Occipital lobe (tissue), 2 donors: ENCODE measurements around the gene TOMM40. TPM values are rescaled to one million over a fixed set of nuclear protein-coding genes. Genes with fewer than 3 reads are reported as not detected.
"Not testable (repeated sequence)": the region's sequence is repeated elsewhere in the genome, so short reads cannot be mapped to it uniquely, and the experiment has no call there.

Source experiments
- DNase-seq: peaks from one replicate; lab custom pipeline; 2025; lab: John Stamatoyannopoulos, UW
- total RNA-seq: library from RNA; depleted of rRNA; stranded (reverse); fragments of >200 nt; gene quantifications from one replicate; pipeline ENCODE4 v1.2.3, GENCODE V29; 2014

Gene TOMM40
- total RNA-seq, 1 donor from 2014 or later = 23.1 TPM

GRCh38 chr19:44897835-44898234 is 6.8 kb downstream of the TOMM40 start:
- DNase-seq = no peak

DNA sequence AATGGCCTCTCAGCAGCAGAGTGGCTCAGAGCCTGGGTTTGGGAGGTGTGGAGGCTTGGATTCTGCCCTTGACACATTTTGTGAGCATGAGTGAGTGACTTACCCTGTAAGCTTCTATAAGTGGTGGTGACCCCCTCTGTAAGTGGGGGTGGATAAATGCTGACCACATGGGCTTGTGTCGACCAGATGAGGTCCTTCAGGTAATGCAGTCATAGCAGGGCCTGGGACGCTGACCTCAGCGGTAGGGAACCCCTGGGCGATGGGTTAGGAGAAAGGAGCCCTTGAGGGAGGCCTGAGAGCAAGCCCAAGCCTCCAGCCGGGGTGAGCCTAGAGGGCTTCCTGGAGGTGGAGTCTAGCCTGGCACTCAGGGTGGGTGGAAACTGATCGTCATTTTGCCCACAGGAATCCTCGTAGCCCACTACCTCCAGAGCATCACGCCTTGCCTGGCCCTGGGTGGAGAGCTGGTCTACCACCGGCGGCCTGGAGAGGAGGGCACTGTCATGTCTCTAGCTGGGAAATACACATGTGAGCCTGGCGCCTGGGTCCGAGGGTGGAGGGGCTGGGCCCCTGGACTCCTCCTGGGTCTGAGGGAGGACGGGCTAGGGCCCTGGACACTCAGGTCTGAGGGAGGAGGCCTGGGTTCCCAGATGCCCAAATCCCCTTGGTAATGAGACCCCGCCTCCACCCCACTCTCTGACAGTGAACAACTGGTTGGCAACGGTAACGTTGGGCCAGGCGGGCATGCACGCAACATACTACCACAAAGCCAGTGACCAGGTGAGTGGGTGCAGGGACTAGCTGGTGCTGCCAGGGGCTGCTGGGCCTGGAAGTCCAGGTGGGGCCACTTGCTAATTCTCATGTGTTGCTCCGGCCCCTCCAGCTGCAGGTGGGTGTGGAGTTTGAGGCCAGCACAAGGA is 9.5 kb downstream of the TOMM40 start:
- no peak for DNase-seq

- no peak for DNase-seq
Observed at GRCh38 chr19:44903216-44903601, 12.2 kb downstream of the TOMM40 start.

GRCh38 chr19:44903602-44904425 is 12.8 kb downstream of the TOMM40 start:
- no peak for DNase-seq

- DNase-seq = no peak
Observed at GRCh38 chr19:44904426-44904994, 13.5 kb downstream of the TOMM40 start.

DNA sequence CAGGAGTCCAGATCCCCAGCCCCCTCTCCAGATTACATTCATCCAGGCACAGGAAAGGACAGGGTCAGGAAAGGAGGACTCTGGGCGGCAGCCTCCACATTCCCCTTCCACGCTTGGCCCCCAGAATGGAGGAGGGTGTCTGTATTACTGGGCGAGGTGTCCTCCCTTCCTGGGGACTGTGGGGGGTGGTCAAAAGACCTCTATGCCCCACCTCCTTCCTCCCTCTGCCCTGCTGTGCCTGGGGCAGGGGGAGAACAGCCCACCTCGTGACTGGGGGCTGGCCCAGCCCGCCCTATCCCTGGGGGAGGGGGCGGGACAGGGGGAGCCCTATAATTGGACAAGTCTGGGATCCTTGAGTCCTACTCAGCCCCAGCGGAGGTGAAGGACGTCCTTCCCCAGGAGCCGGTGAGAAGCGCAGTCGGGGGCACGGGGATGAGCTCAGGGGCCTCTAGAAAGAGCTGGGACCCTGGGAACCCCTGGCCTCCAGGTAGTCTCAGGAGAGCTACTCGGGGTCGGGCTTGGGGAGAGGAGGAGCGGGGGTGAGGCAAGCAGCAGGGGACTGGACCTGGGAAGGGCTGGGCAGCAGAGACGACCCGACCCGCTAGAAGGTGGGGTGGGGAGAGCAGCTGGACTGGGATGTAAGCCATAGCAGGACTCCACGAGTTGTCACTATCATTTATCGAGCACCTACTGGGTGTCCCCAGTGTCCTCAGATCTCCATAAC is 14.5 kb downstream of the TOMM40 start, which contains the start of gene APOE:
APOE (plus strand) TSS at position 360 of the 724 bp plus-strand sequence. CDS start 829 bp downstream, outside the sequence.
- DNase-seq = no peak

DNA sequence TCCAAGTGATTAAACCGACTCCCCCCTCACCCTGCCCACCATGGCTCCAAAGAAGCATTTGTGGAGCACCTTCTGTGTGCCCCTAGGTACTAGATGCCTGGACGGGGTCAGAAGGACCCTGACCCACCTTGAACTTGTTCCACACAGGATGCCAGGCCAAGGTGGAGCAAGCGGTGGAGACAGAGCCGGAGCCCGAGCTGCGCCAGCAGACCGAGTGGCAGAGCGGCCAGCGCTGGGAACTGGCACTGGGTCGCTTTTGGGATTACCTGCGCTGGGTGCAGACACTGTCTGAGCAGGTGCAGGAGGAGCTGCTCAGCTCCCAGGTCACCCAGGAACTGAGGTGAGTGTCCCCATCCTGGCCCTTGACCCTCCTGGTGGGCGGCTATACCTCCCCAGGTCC is 16.6 kb downstream of the TOMM40 start:
- DNase-seq = no peak

DNA sequence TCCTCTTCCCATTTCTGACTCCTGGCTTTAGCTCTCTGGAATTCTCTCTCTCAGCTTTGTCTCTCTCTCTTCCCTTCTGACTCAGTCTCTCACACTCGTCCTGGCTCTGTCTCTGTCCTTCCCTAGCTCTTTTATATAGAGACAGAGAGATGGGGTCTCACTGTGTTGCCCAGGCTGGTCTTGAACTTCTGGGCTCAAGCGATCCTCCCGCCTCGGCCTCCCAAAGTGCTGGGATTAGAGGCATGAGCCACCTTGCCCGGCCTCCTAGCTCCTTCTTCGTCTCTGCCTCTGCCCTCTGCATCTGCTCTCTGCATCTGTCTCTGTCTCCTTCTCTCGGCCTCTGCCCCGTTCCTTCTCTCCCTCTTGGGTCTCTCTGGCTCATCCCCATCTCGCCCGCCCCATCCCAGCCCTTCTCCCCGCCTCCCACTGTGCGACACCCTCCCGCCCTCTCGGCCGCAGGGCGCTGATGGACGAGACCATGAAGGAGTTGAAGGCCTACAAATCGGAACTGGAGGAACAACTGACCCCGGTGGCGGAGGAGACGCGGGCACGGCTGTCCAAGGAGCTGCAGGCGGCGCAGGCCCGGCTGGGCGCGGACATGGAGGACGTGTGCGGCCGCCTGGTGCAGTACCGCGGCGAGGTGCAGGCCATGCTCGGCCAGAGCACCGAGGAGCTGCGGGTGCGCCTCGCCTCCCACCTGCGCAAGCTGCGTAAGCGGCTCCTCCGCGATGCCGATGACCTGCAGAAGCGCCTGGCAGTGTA is 17.2 kb downstream of the TOMM40 start:
- no peak for DNase-seq

DNA sequence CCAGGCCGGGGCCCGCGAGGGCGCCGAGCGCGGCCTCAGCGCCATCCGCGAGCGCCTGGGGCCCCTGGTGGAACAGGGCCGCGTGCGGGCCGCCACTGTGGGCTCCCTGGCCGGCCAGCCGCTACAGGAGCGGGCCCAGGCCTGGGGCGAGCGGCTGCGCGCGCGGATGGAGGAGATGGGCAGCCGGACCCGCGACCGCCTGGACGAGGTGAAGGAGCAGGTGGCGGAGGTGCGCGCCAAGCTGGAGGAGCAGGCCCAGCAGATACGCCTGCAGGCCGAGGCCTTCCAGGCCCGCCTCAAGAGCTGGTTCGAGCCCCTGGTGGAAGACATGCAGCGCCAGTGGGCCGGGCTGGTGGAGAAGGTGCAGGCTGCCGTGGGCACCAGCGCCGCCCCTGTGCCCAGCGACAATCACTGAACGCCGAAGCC is 17.8 kb downstream of the TOMM40 start:
- no peak for DNase-seq

DNA sequence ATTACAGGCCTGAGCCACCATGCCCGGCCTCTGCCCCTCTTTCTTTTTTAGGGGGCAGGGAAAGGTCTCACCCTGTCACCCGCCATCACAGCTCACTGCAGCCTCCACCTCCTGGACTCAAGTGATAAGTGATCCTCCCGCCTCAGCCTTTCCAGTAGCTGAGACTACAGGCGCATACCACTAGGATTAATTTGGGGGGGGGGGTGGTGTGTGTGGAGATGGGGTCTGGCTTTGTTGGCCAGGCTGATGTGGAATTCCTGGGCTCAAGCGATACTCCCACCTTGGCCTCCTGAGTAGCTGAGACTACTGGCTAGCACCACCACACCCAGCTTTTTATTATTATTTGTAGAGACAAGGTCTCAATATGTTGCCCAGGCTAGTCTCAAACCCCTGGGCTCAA is 18.7 kb downstream of the TOMM40 start:
- DNase-seq = no peak

GRCh38 chr19:44911896-44912295 is 20.8 kb downstream of the TOMM40 start:
- not testable (repeated sequence) for DNase-seq

GRCh38 chr19:44912854-44913253 is 21.8 kb downstream of the TOMM40 start:
- peak; percentile 66 for DNase-seq

DNA sequence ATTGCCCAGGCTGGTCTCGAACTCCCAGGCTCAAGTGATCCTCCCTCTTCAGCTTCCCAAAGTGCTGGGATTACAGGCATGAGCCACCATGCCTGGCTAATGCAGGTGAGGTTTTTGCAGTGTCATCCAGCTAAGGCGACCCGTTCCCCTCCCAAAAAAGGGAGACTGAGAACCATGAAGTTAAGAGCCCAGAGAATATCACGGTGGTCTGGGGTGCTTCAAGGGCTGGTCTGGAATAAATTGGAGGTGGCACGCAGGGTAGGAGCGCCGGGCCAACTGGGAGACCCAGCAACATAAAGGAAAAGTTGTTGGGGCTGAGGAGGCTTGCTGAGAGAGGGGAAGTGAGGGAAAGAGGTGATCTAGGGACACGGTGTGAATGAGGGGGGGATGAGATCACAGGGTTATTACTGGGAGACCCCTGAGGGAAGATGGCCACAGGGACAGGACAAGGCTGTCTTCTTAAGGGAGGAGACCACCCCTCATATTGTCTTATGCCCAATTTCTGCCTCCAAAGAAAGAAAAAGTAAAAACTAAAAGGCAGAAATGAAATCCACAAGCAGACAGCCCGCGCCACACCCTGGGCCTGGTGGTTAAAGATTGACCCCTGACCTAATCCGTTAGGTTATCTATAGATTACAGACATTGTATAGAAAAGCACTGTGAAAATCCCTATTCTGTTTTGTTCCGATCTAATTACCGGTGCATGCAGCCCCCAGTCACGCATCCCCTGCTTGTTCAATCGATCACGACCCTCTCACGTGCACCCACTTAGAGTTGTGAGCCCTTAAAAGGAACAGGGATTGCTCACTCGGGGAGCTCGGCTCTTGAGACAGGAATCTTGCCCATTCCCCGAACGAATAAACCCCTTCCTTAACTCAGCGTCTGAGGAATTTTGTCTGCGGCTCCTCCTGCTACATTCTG is 22.7 kb downstream of the TOMM40 start:
- not testable (repeated sequence) for DNase-seq

- peak; percentile 79 for DNase-seq
Observed at GRCh38 chr19:44914433-44915206, 23.6 kb downstream of the TOMM40 start, which contains the start of gene APOC1. APOC1 (plus strand) TSS chr19:44914608; CDS start chr19:44914892, 284 bp downstream.

- no peak for DNase-seq
Observed at GRCh38 chr19:44924243-44924725, 33.2 kb downstream of the TOMM40 start.

- peak; percentile 65 for DNase-seq
Observed at GRCh38 chr19:44925114-44925891, 34.2 kb downstream of the TOMM40 start.
